Gastrocnemius medialis (tissue), 4 donors: Measurements from ENCODE around the gene CHST1.

Experiments
- POLR2A ChIP-seq, 2 donors: fragments of 450-650 bp; IDR thresholded peaks; one replicate each; pipeline ENCODE4 v1.6.1; 2017; ENCODE audit warnings: antibody characterized with exemption in 2 of 2, mild to moderate bottlenecking in 2 of 2, moderate library complexity in 2 of 2
- TF ChIP-seq, protein P1 (sequence below), 5 experiments: fragments of 450-650 bp in 3 of 5; fragments of 200-600 bp in 2 of 5; sonication (generic) in 2 of 5; IDR thresholded peaks in 4 of 5; conservative IDR thresholded peaks in 1 of 5; 1 replicate in 4 of 5; 2 replicates in 1 of 5; pipeline ENCODE4 v1.5.1; 2016 to 2019; ENCODE audit warnings: antibody characterized with exemption in 5 of 5, mild to moderate bottlenecking in 3 of 5, moderate library complexity in 3 of 5

DNA sequence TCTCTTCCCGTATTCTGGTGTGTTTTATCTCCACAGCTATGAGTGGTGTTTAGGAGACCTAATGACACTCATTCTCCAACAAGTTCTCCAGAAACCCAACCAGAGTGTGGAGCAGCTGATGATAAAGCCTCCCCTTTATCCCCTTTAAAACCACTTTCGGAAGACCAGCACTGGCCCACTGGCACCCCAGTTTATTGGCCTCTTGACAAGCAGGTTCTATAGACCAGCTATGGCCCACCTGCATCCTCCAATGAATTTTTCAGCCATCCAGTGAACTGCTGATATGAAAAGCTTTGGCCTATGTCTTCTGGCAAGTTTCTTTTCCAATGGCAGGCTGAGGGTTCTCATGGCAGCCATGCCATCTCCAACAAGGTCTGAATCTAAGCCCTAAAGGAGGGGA lies 27.4 kb downstream of the CHST1 start:
- TF ChIP-seq, protein P1, sequence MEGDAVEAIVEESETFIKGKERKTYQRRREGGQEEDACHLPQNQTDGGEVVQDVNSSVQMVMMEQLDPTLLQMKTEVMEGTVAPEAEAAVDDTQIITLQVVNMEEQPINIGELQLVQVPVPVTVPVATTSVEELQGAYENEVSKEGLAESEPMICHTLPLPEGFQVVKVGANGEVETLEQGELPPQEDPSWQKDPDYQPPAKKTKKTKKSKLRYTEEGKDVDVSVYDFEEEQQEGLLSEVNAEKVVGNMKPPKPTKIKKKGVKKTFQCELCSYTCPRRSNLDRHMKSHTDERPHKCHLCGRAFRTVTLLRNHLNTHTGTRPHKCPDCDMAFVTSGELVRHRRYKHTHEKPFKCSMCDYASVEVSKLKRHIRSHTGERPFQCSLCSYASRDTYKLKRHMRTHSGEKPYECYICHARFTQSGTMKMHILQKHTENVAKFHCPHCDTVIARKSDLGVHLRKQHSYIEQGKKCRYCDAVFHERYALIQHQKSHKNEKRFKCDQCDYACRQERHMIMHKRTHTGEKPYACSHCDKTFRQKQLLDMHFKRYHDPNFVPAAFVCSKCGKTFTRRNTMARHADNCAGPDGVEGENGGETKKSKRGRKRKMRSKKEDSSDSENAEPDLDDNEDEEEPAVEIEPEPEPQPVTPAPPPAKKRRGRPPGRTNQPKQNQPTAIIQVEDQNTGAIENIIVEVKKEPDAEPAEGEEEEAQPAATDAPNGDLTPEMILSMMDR (IDR thresholded peaks at IDR 0.05 in 4 of 5, conservative IDR thresholded peaks at IDR 0.05 in 1 of 5), result no peak
- TF ChIP-seq POLR2A (IDR thresholded peaks at IDR 0.05), result no peak
